Activated CD8-positive, alpha-beta memory T cell treated with anti-CD3 and anti-CD28 coated beads, Interleukin-2, amount 50 U/mL, for 24 hours (primary cell): Measurements from ENCODE around the gene ACSBG1.
A peak's percentile ranks its signal among the peaks of the same experiment; 100 is the strongest.
"Not testable (repeated sequence)": the region's sequence is repeated elsewhere in the genome, so short reads cannot be mapped to it uniquely, and the experiment has no call there.

Experiments
- DNase-seq: peaks from one replicate; pipeline ENCODE4 v3.0.0-alpha.2; 2020; ENCODE audit errors: extremely low read depth

ACSBG1 gene

GRCh38 chr15:78167227-78167888 is 67.0 kb downstream of the ACSBG1 start:
- no peak for DNase-seq

DNA sequence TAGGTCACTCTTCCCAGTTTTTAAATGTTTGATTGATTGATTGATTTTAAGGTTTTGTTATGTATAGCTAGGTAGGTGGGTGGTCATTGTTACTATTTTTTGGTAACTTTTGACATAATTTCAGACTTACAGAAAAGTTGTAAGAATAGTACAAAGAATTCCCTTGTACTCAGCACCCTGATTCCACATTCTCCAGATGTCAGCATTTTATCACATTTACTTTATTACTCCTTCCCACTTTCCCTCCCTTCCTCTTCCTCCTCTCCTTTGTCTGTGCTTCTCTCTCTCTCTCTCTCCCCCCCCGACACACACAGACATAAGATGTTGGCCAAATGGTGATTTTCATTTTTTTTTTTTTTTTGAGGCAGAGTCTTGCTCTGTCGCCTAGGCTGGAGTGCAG is 70.4 kb downstream of the ACSBG1 start:
- no peak for DNase-seq

DNA sequence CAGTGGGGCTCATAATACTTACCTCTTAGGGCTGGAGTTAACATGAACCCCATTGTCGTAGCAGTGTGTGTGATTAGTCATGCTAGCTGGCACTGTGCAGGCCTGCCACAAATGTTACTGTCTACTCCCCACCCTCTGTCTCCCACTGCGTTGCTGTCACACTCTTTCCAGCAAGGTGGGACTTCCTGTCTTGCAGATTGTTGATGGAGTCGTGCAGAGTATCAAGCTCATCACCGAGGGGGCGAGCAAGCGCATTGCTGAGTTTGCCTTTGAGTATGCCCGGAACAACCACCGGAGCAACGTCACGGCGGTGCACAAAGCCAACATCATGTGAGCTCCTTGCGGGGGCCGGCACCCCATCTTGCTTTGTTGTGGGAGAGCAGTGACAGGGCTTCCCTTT is 72.3 kb downstream of the ACSBG1 start:
- DNase-seq, result no peak

DNA sequence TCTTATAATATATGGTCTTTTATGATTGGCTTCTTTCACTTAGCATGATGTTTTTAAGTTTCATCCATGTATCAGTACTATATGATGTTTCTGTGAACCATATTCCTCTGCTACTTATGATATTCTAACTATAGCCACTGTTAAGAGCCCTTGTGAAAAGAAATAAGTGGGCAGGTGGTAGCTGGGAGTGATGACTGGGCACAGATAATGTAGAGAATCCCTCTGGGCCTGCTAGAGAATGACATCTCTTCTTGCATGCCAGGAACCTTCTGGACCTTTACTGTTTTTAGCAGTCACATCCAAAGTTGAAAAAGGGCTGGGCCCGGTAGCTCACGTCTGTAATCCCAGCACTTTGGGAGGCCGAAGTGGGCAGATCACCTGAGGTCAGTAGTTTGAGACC is 75.0 kb downstream of the ACSBG1 start:
- no peak for DNase-seq

- no peak for DNase-seq
Measured at GRCh38 chr15:78157203-78157602, 77.2 kb downstream of the ACSBG1 start.

- no peak for DNase-seq
Measured at GRCh38 chr15:78156653-78157052, 77.7 kb downstream of the ACSBG1 start.

GRCh38 chr15:78155355-78155939 is 78.9 kb downstream of the ACSBG1 start:
- DNase-seq, result no peak

GRCh38 chr15:78154955-78155354 is 79.4 kb downstream of the ACSBG1 start:
- no peak for DNase-seq

- not testable (repeated sequence) for DNase-seq
Measured at GRCh38 chr15:78151075-78151474, 83.3 kb downstream of the ACSBG1 start.

GRCh38 chr15:78149805-78150751 is 84.3 kb downstream of the ACSBG1 start:
- DNase-seq, result no peak

DNA sequence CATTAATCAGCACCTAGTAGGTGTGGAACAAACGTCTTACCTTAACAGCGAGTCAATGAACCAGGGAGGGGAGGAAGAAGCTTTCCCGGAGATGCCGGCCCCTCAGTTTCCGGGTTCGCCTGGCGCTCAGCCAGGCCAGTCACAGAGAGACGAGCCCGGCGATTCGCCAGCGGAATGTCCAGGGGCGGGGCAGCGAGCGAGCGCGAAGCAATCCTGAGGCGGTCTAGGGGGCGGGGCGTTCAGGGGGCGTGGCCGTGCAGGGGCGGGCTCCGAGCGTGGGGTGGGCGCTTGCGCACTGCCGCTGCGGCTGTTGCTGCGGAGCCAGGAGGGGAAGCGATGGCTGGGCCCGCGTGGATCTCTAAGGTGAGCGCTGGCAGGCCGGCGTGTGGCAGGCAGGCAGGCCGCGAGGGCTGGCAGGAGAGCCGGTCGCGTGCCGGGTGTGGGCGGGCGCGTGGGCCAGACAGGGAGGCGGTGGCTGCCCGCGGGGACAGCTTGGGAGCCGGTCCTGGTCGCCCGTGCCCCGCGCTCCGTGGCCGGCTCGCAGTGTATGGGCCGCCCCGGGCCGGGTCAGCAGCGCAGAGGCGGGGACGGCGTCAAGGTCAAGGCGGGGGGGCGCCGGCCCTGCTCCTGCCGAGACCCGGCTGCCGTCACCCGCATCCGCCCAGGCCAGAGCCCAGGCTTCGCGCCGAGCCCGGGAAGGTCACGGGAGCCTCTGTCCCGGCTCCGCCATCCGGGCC is 85.1 kb downstream of the ACSBG1 start, which contains the start of gene IDH3A:
Gene IDH3A, plus strand, starts transcription at position 295 of the 737 bp plus-strand sequence. Its CDS starts 42 bp downstream, at position 337.
- DNase-seq, result peak; percentile 99

GRCh38 chr15:78148392-78149067 is 85.8 kb downstream of the ACSBG1 start:
- no peak for DNase-seq

DNA sequence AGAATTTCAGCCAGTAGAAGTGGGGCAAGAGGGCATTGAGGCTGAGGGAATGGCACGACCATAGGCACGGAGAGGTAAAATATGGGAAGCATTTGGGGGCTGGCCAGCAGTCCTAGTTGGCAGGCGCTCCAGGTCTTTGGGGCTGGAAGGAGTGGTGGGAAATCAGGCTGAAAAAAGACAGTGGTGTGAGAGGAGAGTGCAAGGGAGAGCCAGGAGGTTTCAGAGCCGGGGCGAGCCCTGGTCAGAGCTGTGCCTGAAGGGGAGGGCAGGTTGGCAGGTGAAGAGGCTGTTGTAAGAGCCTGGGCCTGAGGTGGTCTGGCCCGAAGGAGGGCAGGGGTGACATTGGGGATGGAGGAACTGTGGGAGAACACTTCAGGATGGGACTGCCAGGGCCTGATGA is 86.8 kb downstream of the ACSBG1 start:
- DNase-seq, result no peak

GRCh38 chr15:78146425-78147154 is 87.8 kb downstream of the ACSBG1 start:
- DNase-seq, result no peak

- no peak for DNase-seq
Measured at GRCh38 chr15:78142332-78142731, 92.0 kb downstream of the ACSBG1 start.

DNA sequence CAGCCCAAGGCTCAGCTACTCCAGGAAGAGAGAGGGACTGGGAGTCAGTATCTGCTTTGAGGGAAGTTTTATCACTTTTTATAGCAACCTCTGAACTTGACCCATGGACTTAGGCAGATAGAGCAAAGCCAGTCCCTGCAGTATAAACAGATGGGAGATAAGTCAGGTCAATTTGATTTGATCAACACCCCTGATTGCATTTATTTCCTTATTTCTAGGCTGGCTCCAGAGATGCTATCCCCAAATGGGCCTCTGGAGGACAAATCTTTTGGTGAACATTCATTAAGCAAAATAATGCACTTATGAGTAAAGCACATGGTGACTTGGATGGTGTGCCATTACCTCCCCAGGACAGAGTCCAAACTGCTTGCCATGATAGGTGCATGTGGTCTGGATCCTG is 94.1 kb downstream of the ACSBG1 start:
- no peak for DNase-seq

- no peak for DNase-seq
Measured at GRCh38 chr15:78139578-78139977, 94.8 kb downstream of the ACSBG1 start.

DNA sequence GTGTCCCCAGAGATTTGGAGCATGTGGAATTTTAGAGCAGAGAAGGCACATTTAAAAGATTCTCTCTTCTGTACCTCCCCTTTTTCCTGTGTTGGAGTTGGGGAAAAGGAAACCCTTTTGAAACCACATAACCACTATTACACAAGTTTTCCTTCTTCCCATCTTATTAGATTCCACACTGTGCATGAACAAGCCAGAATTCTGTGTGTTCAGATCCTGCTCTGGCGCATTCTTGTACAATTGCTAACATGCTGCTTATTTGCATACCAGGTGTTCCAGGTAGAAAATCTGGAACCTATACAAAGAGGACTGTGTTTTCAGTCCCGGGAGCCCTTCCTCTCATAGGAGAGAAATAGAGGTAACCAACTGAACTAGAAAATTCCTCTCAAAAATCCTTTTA is 100.6 kb downstream of the ACSBG1 start:
- DNase-seq, result no peak

GRCh38 chr15:78131295-78132061 is 102.9 kb downstream of the ACSBG1 start, which contains the start of gene CIB2:
Gene CIB2, minus strand, starts transcription at chr15:78131445. Its CDS starts 230 bp downstream, at chr15:78131215.
- DNase-seq, result peak; percentile 21
